Thymus (tissue), 11 donors: Measurements from ENCODE around the gene GATC. TPM values are rescaled to one million over a fixed set of nuclear protein-coding genes. Genes with fewer than 3 reads are reported as not detected.

Source experiments
- DNase-seq, 9 donors: peaks; one replicate each; pipeline ENCODE4 v3.0.0-alpha.2; 2013; ENCODE audit warnings: low spot score in 9 of 9, low read depth in 6 of 9, missing footprints in 1 of 9
- H3K27ac ChIP-seq, 2 donors: one replicate each; pipeline ENCODE4 v1.5.1; 2013; ENCODE audit warnings: control low read depth in 1 of 2, low read depth in 1 of 2, low read length in 1 of 2, mild to moderate bottlenecking in 1 of 2, moderate library complexity in 1 of 2
- H3K27me3 ChIP-seq, 2 donors: one replicate each; pipeline ENCODE4 v1.5.1; 2013; ENCODE audit warnings: low read length in 1 of 2; ENCODE audit not compliant: control insufficient read depth in 2 of 2, insufficient read depth in 1 of 2
- H3K36me3 ChIP-seq, 2 donors: one replicate each; pipeline ENCODE4 v1.5.1; 2013; ENCODE audit warnings: low read length in 1 of 2, mild to moderate bottlenecking in 1 of 2, moderate library complexity in 1 of 2; ENCODE audit not compliant: control insufficient read depth in 2 of 2, insufficient read depth in 2 of 2
- H3K4me1 ChIP-seq, 2 donors: one replicate each; pipeline ENCODE4 v1.5.1; 2013; ENCODE audit warnings: low read length in 2 of 2; ENCODE audit not compliant: control insufficient read depth in 2 of 2, insufficient read depth in 2 of 2
- H3K4me3 ChIP-seq, 2 donors: one replicate each; pipeline ENCODE4 v1.5.1; 2013; ENCODE audit warnings: low read length in 2 of 2, control low read depth in 1 of 2, mild to moderate bottlenecking in 1 of 2
- H3K9me3 ChIP-seq, 2 donors: one replicate each; pipeline ENCODE4 v1.5.1; 2013; ENCODE audit warnings: low read length in 1 of 2, mild to moderate bottlenecking in 1 of 2; ENCODE audit not compliant: control insufficient read depth in 2 of 2, insufficient read depth in 1 of 2
- WGBS: extraction: QIAGEN DNeasy Blood & Tissue Kit; methylation state at CpG from one replicate; pipeline ENCODE4 v1.1.7; 2013; 5-methylcytosine and 5-hydroxymethylcytosine counted together
- polyA plus RNA-seq: library from polyadenylated mRNA; stranded (reverse); fragments of 200-250 nt; gene quantifications from one replicate; pipeline ENCODE4 v1.2.3, GENCODE V29; 2013
- total RNA-seq: library from RNA; stranded (reverse); fragments of 120-200 nt; gene quantifications from one replicate; pipeline ENCODE4 v1.2.4, GENCODE V29; 2013
- donor health status: healthy.

GATC gene
- total and polyA plus RNA-seq, 2 donors: 14.4 to 22.8 TPM

DNA sequence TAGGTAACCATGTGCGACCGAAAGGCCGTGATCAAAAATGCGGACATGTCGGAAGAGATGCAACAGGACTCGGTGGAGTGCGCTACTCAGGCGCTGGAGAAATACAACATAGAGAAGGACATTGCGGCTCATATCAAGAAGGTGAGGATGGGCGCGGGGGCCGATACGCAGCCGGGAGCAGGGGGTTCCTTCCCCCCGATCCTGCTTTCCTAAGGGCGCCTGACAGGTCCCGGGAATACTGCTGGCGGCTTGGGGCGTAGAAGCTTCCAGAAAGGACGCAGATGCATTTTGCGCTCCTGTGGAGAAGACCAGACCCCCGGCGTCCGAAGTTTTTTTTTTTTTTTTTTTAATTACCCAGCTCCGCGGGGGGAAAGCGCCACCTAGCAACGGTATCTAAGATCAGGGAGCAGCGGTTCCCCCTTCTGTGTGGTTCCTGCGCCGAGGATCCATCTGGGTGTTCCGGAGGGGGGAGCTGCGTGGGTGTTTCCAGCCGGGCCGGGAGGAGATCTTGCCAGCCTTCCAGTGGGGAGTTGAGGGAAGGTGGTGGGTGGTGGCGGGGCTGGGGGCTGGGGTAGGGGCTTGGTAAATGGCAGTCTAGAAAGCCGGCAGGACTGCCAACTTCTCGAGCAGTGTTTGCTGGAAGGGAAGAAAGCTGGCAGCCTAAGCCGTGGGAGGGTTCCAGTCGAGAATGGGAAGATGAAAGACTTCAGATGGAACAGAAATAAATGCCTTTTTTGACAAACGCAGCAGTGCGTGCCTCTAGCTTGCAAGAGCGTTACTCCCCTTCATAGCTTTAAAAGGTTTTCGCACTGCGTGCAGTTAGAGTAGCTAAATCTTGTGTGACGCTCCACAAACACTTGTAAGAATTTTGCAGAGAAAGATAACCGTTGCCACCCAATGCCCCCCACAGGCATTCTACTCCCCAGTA is 50.4 kb downstream of the GATC start:
- H3K27me3 ChIP-seq: no peaks in the 10 kb centered on the region
- H3K4me3 ChIP-seq: peak overlapping the region; percentile 73 to 94
- DNase-seq: peak in 7 of 9 donors; percentile 24 to 68 (median 45)
- peaks cover 11 to 37% of the 10 kb centered on the region in 2 donors for H3K36me3 ChIP-seq
- peaks cover 14 to 25% of the 10 kb centered on the region in 2 donors for H3K4me1 ChIP-seq
- WGBS: 1% methylated on average over 47 of the region's 47 CpGs
- no peaks in the 10 kb centered on the region for H3K9me3 ChIP-seq
- H3K27ac ChIP-seq: peak overlapping the region; percentile 82 to 88

- Histone ChIP-seq H3K27me3 (no peaks in the 10 kb centered on the region), H3K9me3 (no peaks in the 10 kb centered on the region), H3K27ac (no peak overlapping the region), H3K4me1 (peaks cover 14 to 25% of the 10 kb centered on the region in 2 donors), H3K36me3 (peaks cover 11 to 40% of the 10 kb centered on the region in 2 donors), H3K4me3 (peak overlapping the region; percentile 73 to 94)
- DNase-seq: no peak
- WGBS: 67% methylated on average over 9 of the region's 9 CpGs
Observed at GRCh38 chr12:120497524-120498150, 51.4 kb downstream of the GATC start.

DNA sequence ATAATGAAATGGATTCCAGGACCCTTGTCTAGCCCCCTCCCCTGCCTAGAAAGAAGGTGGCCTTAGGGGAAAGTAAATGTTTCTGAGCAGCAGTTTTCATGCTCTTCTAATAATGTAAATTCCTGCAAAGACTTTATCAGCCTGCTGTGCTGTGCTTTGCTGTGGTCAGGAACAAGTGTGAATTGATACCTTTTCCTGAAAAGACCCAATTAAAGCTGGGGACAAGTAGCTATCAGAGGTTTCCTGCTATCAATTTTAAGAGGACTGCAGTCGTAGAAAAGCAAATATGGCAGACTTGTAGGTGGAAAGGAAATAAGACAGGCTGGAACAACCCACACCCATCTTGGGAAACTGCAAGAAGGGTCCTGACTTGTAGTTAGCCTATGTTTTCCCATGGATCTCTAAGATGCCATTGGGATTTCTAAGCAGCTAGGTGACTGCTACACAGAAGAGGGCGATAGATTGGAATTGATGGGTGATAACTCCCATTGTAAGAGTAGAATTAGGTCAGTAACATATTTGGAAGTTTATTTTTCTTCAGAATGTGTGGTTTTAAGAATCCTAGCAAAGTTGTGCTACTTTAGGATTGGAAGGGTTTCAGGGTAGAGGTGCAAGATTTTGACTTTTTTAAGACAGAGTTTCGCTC is 52.7 kb downstream of the GATC start:
- H3K27ac ChIP-seq: no peak overlapping the region
- H3K4me1 ChIP-seq: peaks cover 14 to 25% of the 10 kb centered on the region in 2 donors
- H3K36me3 ChIP-seq: peaks cover 18 to 54% of the 10 kb centered on the region in 2 donors
- H3K4me3 ChIP-seq: no peak overlapping the region
- 98% methylated on average over 3 of the region's 3 CpGs for WGBS
- no peaks in the 10 kb centered on the region for H3K27me3 ChIP-seq
- no peak for DNase-seq
- H3K9me3 ChIP-seq: no peaks in the 10 kb centered on the region

GRCh38 chr12:120500581-120500980 is 54.3 kb downstream of the GATC start:
- peak in 1 of 9 donors; percentile 30 for DNase-seq
- 93% methylated on average over 1 of the region's 1 CpG for WGBS

DNA sequence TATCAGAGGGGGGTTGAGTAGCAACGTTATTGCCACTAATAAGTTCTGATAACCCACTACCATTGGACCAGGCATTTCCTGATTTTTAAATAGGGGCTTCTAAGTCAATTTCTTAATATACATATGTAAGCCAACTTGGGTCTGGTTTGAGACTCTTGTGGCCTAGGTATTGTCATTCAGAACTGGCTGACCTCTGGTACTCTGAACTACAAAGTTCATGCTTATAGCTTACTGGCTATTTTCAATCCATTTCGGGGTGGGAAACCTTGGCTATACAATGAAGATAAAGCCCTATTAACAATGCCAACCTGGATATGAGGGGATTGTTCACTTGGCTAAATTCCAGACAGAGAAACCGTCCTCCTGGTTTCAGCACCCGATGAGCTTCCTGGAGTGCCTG is 58.3 kb downstream of the GATC start:
- Histone ChIP-seq H3K27me3 (no peaks in the 10 kb centered on the region), H3K9me3 (no peaks in the 10 kb centered on the region), H3K36me3 (peaks cover 37 to 61% of the 10 kb centered on the region in 2 donors), H3K27ac (no peak overlapping the region), H3K4me3 (no peak overlapping the region), H3K4me1 (peaks cover 4 to 8% of the 10 kb centered on the region in 2 donors)
- WGBS: 94% methylated on average over 4 of the region's 4 CpGs
- DNase-seq: no peak

More at GRCh38 chr12:120500581-120500980, 54.3 kb downstream of the GATC start:
- no peak overlapping the region for H3K27ac ChIP-seq
- no peaks in the 10 kb centered on the region for H3K9me3 ChIP-seq
- no peak overlapping the region for H3K4me3 ChIP-seq
- peaks cover 24 to 63% of the 10 kb centered on the region in 2 donors for H3K36me3 ChIP-seq
- H3K4me1 ChIP-seq: peaks cover 14 to 19% of the 10 kb centered on the region in 2 donors
- no peaks in the 10 kb centered on the region for H3K27me3 ChIP-seq

DNA sequence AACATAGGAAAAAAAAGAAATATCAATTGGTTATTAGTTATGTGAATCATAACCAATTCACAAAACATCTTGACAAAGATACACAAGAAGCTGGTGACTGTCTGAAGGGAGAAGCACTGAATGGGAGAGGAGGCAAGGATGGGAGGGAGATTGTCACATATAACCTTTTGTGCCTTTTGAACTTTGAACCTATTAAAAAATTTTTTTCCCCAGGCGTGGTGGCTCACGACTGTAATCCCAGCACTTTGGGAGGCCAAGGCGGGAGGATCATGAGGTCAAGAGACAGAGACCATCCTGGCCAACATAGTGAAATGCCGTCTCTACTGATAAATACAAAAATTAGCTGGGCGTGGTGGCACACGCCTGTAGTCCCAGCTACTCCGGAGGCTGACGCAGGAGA is 62.3 kb downstream of the GATC start:
- peaks cover 41 to 45% of the 10 kb centered on the region in 2 donors for H3K36me3 ChIP-seq
- DNase-seq: no peak
- 98% methylated on average over 8 of the region's 8 CpGs for WGBS
- no peak overlapping the region for H3K4me3 ChIP-seq
- H3K27ac ChIP-seq: no peak overlapping the region
- H3K9me3 ChIP-seq: no peaks in the 10 kb centered on the region
- no peaks in the 10 kb centered on the region for H3K27me3 ChIP-seq
- no peaks in the 10 kb centered on the region for H3K4me1 ChIP-seq

Other genes starting within 250 kb of the GATC start
- gene RPLP0, start 245.3 kb upstream of the GATC start, total RNA-seq: 3,220 TPM
- gene RPLP0, start 245.3 kb upstream of the GATC start, polyA plus RNA-seq: 2,741 TPM
- 7.2 TPM for gene PXN, start 180.7 kb upstream of the GATC start, total RNA-seq
- gene PXN, start 180.7 kb upstream of the GATC start, polyA plus RNA-seq: 112 TPM
- gene RNU4-2, start 154.5 kb upstream of the GATC start, total RNA-seq: 19,743 TPM
- not detected for gene RNU4-2, start 154.5 kb upstream of the GATC start, polyA plus RNA-seq
- 7,767 TPM for gene RNU4-1, start 153.2 kb upstream of the GATC start, total RNA-seq
- gene RNU4-1, start 153.2 kb upstream of the GATC start, polyA plus RNA-seq: not detected
- 2.8 TPM for gene SIRT4, start 144.1 kb upstream of the GATC start, total RNA-seq
- 2.8 TPM for gene SIRT4, start 144.1 kb upstream of the GATC start, polyA plus RNA-seq
- 0.09 TPM for gene PLA2G1B, start 118.7 kb upstream of the GATC start, total RNA-seq
- 1.5 TPM for gene PLA2G1B, start 118.7 kb upstream of the GATC start, polyA plus RNA-seq
- 0.05 TPM for gene MSI1, start 77.3 kb upstream of the GATC start, total RNA-seq
- gene MSI1, start 77.3 kb upstream of the GATC start, polyA plus RNA-seq: 0.25 TPM
- gene COX6A1, start 8.3 kb upstream of the GATC start, total RNA-seq: 443 TPM
- 494 TPM for gene COX6A1, start 8.3 kb upstream of the GATC start, polyA plus RNA-seq
- gene TRIAP1, start 60 bp upstream of the GATC start, total RNA-seq: 34.8 TPM
- gene TRIAP1, start 60 bp upstream of the GATC start, polyA plus RNA-seq: 50.3 TPM
- gene SRSF9, start 23.3 kb downstream of the GATC start, total RNA-seq: 152 TPM
- 178 TPM for gene SRSF9, start 23.3 kb downstream of the GATC start, polyA plus RNA-seq
- gene DYNLL1, start 49.7 kb downstream of the GATC start, total RNA-seq: 248 TPM
- 410 TPM for gene DYNLL1, start 49.7 kb downstream of the GATC start, polyA plus RNA-seq
- 32.6 TPM for gene COQ5, start 82.7 kb downstream of the GATC start, total RNA-seq
- gene COQ5, start 82.7 kb downstream of the GATC start, polyA plus RNA-seq: 47.5 TPM
- 44.8 TPM for gene RNF10, start 87.9 kb downstream of the GATC start, total RNA-seq
- gene RNF10, start 87.9 kb downstream of the GATC start, polyA plus RNA-seq: 165 TPM
- 55.4 TPM for gene POP5, start 135.0 kb downstream of the GATC start, total RNA-seq
- 95.1 TPM for gene POP5, start 135.0 kb downstream of the GATC start, polyA plus RNA-seq
- gene CABP1, start 194.2 kb downstream of the GATC start, total RNA-seq: 0.24 TPM
- gene CABP1, start 194.2 kb downstream of the GATC start, polyA plus RNA-seq: 1.0 TPM
- gene MLEC, start 240.7 kb downstream of the GATC start, total RNA-seq: 52.0 TPM
- gene MLEC, start 240.7 kb downstream of the GATC start, polyA plus RNA-seq: 18.5 TPM